Panc1 (cell line): ENCODE results near the gene CD58.

Source experiments
- CTCF ChIP-seq: fragments of 450-650 bp; IDR thresholded peaks from 2 replicates; pipeline ENCODE4 v1.5.1; 2017; ENCODE audit warnings: mild to moderate bottlenecking
- POLR2AphosphoS5 ChIP-seq: IDR thresholded peaks from 2 replicates; pipeline ENCODE4 v1.6.1; 2012; ENCODE audit warnings: mild to moderate bottlenecking, low read depth, low read length, moderate library complexity
- REST ChIP-seq, 2 experiments: IDR thresholded peaks; 2 replicates each; pipeline ENCODE4 v1.6.1; 2011 to 2012; ENCODE audit warnings: low read depth in 2 of 2, control low read depth in 1 of 2, low read length in 1 of 2, mild to moderate bottlenecking in 1 of 2, moderate library complexity in 1 of 2; ENCODE audit not compliant: insufficient read depth in 1 of 2

GRCh38 chr1:116531917-116532316 lies 38.9 kb downstream of the CD58 start:
- TF ChIP-seq CTCF (no peak), POLR2AphosphoS5 (no peak), REST (IDR thresholded peaks at IDR 0.05; ENCODE audit: insufficient read depth in 1 of 2, low read depth in 2 of 2, low read length in 1 of 2) (no peak)
